Activated CD4-positive, alpha-beta T cell treated with anti-CD3 and anti-CD28 coated beads for 4 hours (primary cell): ENCODE measurements around the gene NABP1.

Experiments
- DNase-seq, 2 donors: peaks; one replicate each; pipeline ENCODE4 v3.0.0-alpha.2; 2020

NABP1 gene

DNA sequence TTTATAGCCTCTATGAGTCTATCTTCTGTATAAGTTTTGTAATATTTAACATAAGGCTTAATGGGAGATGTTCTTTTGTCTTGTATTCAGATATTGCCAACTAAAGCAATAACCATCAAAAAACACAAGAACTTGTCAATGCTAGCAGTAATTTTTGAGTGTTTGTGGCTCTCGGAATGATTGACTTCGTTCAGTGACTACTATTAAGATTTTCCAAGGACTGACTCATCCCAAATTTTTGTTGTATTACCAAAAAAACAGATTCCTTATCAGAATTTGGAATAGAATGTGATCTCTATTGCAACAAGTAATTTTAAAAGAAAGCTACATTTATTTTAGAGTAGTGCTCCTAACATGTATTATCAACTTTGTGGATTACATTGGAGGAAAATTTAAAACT is 8.1 kb downstream of the NABP1 start:
- DNase-seq: no peak

DNA sequence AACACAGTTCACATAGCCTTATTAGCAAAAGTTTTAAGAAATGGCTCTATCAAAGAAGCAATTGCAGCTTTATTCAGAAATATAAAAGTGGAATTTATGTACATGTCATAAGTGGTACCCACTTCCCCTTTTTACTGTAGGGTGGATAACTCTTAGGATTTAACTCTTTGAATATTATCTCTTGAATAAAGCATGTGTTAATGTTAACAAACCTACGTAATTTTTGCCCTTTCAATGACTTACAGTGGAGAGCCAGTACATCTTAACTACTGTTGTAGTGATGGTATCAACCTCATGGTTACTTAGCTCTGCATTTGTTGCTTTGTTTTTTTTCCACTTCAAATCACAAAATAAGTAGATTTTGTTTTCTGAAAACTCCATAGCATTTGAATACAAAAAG is 8.8 kb downstream of the NABP1 start:
- no peak for DNase-seq

DNA sequence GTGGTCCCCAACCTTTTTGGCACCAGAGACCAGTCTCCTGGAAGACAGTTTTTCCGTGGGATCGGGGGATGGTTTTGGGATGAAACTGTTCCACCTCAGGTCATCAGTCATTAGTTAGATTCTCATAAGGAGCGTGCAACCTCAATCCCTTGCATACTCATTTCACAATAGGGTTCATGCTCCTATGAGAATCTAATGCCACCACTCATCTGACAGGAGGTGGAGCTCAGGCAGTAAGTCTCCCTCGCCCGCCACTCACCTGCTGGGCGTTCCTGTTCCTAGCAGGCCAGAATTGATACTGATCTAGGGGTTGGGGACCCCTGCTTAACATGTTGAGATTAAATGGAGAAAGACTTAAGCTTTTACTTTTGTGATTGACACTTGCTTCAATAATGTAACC is 9.9 kb downstream of the NABP1 start:
- no peak for DNase-seq

DNA sequence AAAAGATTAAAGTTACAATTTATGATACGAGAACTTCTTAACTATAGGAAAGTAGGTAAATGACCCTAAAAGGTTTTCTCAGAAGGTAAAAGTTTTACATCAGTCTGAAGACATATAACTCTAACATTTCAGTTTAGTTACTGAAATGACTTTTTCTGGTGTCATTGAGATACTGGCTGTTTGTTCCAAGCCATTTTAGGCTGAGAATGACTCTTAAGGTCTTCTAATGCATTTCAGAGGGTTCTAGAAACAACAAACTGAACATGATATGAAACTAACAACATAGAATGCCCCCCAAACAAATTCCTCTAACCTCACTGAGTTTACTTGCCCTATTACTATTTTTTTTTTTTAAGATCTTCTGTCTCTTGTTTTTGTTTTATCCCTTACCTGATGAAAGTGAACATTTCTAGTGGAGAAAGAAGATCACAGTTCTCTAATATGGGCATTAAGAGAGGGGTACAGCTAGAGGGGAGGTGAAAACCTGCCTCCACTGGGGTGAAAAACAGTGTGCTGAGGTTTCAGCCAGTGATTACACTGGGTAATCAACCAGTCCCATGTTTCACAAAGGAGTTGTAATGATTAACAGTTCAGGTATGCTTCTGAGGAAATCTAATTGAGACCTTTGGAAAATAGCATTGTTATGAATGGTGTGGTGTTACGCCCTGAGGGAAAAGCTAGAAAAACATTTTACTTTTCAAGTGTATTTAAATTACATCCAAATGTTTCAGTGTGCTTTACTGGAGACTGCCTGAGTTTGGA is 11.2 kb downstream of the NABP1 start:
- DNase-seq: no peak

DNA sequence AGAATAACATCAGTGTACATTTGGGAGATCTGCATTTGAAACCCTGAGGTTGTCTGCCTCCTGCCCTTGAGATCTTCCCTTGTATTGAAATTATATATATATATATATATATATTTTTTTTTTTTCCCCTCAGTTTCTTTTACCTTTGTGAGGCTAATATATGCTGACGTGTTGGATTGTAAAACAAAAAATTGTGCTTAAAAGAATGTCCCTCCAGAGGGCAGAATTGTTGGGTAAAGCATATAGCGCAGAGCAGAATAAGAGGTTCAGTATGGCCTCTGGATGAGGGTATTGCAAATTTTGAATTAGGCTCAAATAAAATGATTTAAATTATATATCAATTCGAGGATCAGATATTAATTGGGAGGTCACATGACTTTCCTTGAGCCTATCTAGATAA is 12.4 kb downstream of the NABP1 start:
- DNase-seq: no peak

DNA sequence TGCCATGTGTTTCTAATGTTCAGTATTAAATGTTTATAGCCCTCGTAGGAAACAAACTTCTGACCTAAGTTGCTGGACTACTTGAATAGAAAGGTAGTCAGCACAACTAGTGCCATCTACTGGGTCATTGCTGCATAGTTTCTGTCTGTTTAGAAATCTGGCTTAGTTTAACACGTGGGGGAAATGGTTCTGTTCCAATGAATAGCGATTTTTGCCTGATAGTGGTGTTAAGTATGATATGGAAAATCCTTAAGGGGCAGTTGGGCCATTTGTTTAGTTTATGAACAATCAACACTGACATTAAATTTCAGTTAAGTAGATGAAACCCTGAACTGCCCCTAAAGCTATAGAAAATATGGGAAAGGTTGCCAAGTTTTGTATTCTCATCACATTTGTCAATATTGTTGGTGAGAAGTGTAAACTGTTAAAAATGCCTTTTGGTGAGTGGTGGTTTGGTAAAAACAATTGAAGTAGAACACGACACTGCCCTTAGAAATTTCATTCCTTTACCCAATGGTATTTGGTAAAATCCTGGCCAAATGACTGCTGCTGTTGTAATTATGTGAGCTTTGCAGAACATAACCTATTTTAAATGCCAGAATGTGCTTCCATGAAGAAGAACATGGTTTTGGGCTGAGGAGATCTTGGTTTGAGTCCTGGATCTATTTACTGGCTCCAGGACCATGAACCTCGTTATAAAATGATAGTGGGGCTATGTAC is 13.2 kb downstream of the NABP1 start:
- peak; percentile 31 to 62 for DNase-seq

DNA sequence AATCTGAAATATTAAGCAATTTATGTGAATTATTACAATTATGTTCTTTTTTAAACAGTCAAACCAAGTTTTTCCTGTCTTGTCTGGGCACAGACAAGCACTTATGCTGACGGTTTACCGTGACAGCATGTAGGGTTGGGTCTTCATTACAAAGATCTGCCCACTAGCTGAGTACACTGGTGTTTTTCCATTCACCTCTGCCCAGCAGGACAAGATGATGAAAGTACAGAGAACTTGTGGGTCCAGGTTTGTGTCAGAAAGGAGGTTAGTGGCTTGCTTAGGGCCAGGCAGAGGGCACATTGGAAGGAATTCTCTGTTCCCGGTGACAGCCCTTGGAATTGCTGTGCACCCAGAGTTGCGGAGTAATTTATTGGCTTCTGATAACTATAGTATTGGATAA is 14.0 kb downstream of the NABP1 start:
- DNase-seq: no peak

DNA sequence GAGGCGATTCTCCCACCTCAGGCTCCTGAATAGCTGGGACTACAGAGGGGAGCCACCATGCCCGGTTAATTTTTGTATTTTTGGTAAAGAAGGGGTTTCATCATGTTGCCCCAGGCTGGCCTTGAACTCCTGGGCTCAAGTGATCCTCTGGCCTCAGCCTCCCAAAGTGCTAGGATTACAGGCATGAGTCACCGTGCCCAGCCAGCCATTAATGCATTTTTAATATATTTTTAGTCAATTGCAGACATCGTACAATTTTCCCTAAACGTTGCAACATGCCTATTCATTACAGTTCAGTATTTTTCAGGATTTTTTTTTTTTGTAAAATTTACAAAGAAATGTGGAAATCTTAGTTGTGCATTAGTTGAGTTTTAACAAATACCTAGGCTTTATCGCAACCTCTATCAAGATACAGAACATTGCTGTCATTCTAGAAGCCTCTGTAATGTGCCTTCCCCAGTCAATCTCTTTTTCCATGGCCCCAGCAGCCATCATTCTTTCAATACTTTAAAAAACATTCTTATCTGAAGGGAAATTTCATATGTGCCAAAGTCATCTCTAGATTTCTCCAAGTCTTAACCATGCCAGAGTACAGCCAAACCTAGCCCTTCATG is 14.7 kb downstream of the NABP1 start:
- DNase-seq: no peak

DNA sequence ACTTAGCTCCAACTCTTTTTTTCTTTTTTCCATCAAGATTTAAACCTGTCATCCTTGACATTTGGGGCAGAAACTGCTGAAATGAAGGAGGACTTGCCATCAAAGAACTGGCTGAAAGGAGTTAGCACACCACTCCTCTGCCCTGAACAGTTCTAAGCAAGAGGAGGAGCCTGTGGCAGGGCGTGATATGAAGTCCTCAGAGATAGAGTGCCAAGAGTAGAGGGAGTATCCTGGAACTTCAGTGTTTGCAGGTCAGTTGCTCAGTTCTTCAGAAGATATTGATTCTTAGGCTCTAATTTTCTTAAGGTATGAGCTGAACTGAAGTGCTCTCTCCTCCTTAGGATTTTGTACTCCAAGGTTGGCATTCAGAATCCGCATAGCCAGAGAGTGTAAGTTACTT is 15.2 kb downstream of the NABP1 start:
- DNase-seq: no peak

DNA sequence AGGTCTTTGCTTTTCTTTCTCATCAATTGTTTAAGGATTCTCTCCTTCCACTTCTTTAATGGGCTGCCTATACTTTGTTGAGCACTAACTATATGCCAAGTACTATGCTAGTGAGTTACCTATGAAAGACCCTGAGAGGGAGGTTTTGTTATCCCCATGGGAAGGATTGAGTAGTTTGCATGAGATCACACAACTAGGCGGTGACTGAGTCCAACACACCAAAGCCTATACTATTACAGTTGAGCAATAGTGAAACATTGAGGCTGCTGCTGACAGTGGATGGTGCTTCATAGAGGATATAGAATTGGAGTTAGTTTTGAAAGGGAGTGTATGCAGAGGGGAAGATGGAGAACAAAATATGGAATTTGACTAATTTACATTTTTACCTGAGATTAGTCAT is 15.8 kb downstream of the NABP1 start:
- DNase-seq: no peak

DNA sequence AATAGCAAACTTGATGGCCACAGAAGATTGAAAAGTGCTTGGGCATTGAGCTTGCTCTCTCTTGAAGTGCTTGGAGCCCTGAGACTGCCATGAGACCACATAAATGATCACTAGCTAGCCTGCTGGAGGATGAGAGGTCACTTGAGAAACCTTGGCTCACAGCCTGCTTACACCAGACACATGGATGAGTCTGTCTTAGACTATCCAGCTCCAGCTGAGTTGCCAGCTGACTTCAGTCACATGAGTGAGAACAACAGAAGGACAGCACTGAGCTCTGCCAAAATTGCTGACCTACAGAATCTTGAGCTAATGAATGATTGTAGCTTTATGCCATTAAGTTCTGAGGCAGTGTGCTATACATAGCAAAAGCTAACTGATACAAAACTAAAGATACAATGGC is 18.1 kb downstream of the NABP1 start:
- DNase-seq: no peak

DNA sequence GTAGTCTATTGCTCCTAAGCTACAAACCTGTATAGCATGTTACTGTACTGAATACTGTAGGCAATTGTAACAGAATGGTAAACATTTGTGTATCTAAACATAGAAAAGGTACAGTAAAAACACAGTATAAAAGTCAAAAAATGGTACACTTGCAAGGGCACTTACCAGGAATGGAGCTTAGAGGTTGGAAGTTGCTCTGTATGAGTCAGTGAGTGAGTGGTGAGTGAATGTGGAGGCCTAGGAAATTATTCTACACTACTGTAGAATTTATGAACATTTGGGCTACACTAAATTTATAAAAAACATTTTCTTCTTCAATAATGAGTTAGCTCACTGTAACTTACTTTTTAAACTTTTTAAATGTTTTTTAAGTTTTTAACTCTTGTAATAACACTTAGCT is 19.0 kb downstream of the NABP1 start:
- no peak for DNase-seq

DNA sequence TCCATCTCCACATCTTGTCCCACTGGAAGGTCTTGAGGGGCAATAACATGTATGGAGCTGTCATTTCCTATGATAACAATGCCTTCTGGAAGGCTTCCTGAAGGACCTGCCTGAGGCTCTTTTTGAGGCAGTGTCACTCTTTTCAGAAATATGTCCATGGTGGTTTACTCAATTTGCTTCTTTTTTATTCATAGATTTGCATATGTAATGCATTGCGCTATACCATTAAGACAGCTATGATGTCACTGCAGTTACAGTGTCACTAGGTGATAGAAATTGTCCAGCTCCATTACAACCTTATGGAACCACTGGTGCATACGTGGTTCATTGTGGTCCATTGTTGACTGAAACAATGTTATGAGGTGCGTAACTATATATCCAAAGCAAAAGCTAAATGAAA is 19.9 kb downstream of the NABP1 start:
- no peak for DNase-seq

DNA sequence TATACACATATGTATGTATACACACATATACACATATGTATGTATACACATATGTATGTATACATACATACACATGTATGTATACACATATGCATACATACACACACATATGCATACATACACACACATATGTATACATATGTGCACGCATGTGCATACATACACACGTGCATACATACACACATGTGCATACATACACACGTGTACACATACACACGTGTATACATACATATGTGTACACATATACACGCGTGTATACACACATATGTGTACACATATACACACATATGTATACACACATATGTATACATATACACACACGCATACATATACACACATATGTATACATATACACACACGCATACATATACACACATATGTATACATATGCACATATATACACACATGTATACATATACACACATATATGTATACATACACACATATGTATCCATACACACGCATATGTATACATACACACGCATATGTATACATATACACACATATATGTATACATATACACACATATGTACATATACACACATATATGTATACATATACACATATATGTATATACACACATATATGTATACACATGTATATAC is 21.5 kb downstream of the NABP1 start:
- no peak for DNase-seq

DNA sequence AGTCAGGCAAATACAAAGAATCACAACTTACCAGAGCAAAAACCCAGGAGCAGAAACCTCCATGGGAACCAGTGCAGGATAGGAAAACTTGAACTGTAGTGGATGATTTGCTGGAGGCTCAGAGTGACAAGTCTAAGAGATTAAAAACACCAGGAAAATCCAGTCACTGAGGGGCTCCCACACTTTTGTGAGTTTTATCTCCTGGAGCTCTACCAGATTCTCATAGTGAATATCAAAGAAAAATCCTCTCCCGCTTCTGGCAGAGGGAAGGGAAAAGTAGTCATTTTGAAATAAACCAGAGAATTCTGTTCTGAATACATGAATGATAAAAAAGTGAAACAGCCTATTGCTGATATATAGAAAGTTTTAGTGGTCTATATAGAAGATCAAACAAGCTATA is 23.1 kb downstream of the NABP1 start:
- no peak for DNase-seq

DNA sequence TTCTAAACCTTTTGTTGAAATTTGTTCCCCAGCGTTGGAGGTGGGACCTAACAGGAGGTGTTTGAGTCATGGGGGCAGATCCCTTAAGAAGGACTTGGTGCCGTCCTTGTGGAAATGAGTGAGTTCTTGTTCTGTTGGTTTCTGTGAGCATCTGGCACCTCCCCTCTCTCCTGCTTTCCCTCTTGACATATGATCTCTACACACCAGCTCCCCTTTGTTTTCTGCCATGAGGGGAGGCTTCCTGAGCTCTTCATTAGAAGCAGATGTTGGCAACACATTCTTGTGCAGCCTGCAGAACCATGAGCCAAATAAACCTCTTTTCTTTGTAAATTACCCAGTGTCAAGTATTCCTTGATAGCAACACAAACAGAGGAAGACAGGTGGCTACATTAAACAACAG is 23.8 kb downstream of the NABP1 start:
- DNase-seq: no peak

DNA sequence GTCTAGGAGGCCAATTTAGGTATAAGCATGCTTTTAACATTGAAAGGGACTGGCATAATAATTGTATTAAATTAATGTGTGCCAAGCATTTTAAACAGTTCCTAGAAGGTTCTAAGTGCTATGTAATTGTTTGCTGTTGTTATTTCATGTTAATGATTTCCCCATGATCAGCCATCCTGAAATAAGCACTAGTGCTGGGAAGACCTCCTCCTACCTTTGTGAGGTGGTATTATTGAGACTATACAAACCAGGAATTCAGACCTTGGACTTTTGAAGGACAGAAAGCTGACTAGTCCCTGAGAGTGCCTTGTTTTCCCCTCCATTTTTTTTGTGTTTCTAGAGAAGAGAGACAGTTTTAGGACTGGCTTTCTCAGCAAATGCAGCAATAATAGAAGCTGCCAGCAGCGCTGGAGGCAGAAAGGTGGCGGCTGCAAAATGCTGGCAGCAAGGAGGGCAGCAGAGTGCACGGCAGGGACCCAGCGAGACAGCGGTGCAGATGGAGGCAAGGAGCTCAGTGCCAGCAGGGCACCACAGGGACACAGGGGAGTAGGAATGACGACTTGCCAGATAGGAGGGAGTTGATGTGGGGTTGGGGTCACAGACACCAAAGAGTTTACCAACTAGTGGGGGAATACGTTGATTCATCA is 25.3 kb downstream of the NABP1 start:
- DNase-seq: no peak

DNA sequence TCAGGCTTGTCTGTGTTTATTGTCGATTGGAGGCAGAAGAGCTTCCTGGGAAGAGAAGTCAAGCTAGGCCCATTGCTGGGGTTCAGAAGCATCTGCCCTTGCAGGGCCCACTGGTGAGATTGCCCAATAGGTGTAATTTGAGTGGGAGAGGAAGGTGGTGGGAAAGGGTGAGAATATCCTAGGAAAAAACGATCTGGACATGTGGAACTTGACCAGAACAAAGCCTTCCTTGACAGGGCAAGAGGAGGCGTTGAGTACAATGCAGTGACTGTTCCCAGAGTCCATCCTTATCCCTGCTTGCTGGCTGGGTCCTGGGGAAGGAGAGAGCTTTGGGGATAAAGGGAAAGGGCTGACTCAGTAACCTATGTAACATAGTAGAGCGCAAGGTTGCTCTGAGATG is 27.1 kb downstream of the NABP1 start:
- no peak for DNase-seq

DNA sequence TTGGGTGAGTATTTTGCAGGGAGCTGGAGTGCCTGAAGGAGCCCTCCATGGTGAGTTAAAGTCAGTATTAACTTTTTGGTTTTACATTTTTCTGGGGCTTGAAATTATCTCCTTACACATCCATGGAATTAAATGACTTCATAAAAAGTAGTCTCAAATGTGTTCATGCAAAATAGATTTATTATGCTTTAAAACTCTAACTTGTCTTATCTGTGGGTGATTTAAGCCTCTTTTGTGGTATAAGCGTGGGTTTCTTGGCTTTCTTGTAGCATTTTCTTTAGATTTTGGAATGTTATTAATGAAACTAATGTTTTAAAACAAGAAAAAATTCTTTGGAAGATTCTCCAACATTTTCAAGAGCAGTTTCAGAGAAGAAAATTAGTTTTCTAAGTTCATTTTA is 27.8 kb downstream of the NABP1 start:
- no peak for DNase-seq

DNA sequence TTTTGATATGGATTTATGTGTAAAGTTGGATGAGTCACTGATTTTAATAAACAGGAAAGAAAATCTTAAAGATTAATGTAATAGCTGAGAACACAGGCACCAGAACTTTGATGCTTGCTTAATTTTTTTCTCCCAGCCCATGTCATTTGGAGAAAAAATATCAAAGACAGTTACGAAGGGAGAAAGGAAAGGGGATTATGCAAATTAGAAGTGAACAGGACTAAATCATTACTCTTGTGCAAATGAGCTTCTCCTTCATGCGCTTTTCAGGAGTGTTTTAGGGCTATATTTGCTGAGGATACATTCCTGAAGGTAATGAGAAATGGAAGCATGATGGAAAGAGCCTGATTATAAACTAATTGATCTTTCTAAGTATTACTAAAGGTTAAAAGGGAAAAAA is 28.9 kb downstream of the NABP1 start:
- no peak for DNase-seq

DNA sequence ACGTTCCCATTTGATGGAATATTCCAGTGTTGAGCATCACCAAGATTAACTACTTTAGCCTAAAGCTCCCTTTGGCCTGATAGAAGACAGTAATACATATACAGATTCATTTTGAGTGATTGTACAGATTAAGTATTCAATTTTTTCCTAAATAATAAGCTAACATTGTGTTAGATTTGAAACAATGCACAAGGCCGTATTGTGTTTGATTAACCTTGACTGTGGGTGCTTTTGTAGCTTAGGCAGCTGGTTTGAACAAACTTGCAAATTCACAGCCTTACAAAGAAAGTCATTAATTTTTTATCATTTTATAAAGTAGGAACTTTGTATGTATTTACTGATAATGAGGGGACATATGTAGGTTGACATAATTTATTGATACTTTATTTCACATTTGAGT is 29.6 kb downstream of the NABP1 start:
- no peak for DNase-seq

DNA sequence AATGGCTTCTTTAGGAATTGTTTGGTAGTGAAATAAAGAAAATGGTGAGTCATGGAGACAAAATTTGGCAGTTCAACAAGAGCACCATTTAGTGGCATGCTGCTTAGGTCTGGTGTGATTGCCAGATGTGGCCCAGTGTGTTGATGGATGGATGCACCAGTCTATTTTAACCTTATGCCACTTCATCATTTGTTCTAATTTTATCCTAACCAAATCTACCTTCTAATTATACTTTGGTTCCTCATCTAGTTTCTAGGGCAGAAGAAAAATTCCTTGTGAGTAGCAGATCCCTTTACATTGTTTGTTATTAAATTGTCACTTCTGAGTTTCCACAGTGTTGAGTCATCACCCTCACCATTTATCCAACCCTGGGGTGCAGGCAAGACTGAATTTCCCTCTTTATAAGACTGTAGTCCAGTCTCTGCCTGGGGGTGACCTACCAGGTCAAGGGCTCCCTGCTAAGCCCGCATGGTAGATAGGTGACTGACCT is 32.5 kb downstream of the NABP1 start:
- no peak for DNase-seq

DNA sequence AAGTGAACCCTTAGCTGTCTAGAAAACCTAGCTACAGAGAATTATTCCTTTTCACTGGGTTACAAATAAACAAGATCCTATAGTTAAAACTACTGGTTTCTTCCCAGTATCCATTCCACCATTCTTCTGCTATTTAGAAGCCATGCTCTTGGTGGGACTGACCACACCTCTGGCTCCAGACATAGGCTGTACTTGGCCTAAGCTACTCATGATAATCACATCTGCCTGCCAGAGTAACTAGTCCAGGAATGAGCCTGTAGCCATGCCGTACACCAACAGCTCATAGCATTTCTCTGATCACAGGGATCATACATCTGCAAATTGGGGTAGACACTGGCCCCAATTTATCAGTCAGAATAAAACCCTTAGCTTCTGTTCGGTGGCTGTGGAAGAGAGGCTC is 33.7 kb downstream of the NABP1 start:
- DNase-seq: no peak
